Measurements from ENCODE around the gene SH3PXD2A.

SH3PXD2A gene

DNA sequence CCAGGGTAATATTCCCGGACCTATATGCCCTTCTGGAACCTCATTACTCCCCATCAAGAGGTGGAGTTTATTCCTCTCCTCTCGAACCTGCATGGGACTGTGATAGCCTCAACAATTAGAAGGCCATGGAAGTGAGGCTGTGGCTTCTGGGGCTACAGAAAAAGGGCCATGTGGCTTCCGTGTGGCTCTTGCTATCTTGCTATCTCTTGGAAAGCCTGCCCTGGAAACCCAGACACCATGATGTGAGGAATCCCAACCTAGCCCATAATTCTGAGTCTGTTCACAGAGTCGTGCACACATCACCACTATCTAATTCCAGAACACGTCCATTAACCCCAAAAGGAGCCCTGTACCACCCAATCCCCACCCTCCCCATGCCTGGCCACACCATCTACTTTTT, 20.8 kb upstream of the SH3PXD2A start:
- Histone ChIP-seq H3K4me3 (ENCODE audit: low read depth, low read length) (no peak overlapping the region), H3K4me1 (ENCODE audit: control insufficient read depth, insufficient read depth, low read length) (peaks cover under 1% of the 10 kb centered on the region; the same call in 1 of the 2 replicates), H3K9me3 (ENCODE audit: control insufficient read depth, insufficient read depth, low read depth, low read length) (no peaks in the 10 kb centered on the region), H3K36me3 (ENCODE audit: control insufficient read depth, insufficient read depth, low read length) (peaks cover 8% of the 10 kb centered on the region; the same call in 1 of the 2 replicates), H3K27ac (ENCODE audit: low read depth, low read length) (no peak overlapping the region), H3K27me3 (ENCODE audit: control insufficient read depth, insufficient read depth, low read length) (no peaks in the 10 kb centered on the region), H3K9ac (ENCODE audit: low read length) (no peak overlapping the region)

DNA sequence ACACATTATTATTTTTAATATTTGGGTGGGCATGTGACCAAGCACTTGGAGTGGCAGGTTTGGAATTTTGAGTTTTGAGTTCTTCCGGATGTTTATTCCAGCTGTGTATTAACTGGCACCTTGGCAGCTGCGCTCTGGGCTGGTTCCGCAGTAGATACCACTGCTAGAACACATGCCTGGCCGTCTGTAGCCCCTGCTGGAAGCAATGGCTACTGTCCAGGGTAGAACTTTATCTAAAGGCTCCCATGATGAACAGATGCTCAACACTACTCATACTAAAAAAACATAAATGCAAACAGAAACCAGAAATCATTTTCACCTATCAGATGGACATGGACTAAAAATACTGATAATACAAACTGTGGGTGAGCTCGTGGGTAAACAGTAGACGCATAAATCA, 19.4 kb upstream of the SH3PXD2A start:
- Histone ChIP-seq H3K9me3 (ENCODE audit: control insufficient read depth, insufficient read depth, low read depth, low read length) (no peaks in the 10 kb centered on the region), H3K36me3 (ENCODE audit: control insufficient read depth, insufficient read depth, low read length) (0 out of 2 replicates have a peak, but pooled peaks cover 5% of the 10 kb centered on the region), H3K4me3 (ENCODE audit: low read depth, low read length) (no peak overlapping the region), H3K27ac (ENCODE audit: low read depth, low read length) (no peak overlapping the region), H3K4me1 (ENCODE audit: control insufficient read depth, insufficient read depth, low read length) (peaks cover 13% of the 10 kb centered on the region), H3K9ac (ENCODE audit: low read length) (no peak overlapping the region), H3K27me3 (ENCODE audit: control insufficient read depth, insufficient read depth, low read length) (no peaks in the 10 kb centered on the region)

DNA sequence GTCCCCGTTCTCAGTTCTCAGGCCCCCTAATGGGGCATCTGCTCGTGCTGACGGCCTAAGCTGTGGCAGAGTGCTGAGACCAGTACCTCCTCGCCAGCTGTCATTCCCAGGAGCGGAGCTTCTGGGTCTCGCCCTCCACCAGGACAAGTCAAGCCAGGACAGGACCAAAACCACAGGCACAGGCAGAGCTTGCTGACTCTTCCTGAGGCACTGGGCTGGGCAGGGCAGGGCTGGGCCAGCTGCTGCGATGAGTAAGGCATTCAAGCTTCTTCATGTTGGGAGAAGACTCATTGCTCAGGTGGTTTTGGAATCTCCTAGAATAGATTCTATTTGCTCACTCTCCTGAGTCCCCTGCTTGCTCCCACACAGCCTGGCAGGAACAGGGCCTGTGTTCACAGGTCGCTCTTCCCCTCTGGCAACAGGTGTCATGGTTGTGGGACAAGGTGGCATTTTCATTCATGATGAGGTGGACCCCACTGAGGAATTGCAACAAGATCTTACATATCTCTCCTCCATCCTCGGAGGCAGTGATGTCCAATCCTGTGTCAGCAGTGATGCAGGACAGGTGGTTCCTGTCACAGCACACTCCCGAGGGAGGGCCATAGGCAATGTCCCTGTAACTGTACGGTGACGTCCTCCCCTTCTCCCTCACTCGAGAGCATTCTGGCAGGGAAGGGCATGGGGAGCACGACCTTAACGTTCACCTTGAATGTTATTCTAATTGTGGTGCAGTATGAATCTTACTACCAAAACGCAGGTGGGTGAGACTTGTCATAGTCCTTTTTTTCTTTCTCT, 17.0 kb upstream of the SH3PXD2A start:
- no peaks in the 10 kb centered on the region for H3K9me3 ChIP-seq (ENCODE audit: control insufficient read depth, insufficient read depth, low read depth, low read length)
- H3K9ac ChIP-seq (ENCODE audit: low read length), result no peak overlapping the region
- no peak overlapping the region for H3K27ac ChIP-seq (ENCODE audit: low read depth, low read length)
- H3K4me1 ChIP-seq (ENCODE audit: control insufficient read depth, insufficient read depth, low read length), result peaks cover 13% of the 10 kb centered on the region
- no peaks in the 10 kb centered on the region for H3K36me3 ChIP-seq (ENCODE audit: control insufficient read depth, insufficient read depth, low read length)
- H3K4me3 ChIP-seq (ENCODE audit: low read depth, low read length), result no peak overlapping the region
- H3K27me3 ChIP-seq (ENCODE audit: control insufficient read depth, insufficient read depth, low read length), result no peaks in the 10 kb centered on the region

DNA sequence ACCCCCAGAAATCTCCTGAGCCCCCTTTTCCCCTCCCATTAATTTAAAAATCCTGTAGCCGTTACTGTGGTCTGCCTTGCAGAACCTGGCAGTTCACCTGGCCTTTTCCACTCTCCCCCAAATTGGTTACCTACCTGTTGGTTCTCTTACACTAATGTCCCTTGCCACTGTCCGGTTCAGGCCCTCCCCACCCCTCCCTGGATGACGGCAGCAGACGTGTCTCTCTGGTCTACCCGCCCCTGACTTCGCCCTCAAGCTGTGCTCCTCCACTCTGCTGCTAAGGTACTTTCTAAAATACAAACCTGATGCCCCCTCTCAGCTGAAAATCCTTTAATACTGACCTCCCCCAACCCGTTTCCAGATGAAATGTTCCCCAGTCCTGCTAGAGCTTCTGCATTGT, 15.6 kb upstream of the SH3PXD2A start:
- Histone ChIP-seq H3K9me3 (ENCODE audit: control insufficient read depth, insufficient read depth, low read depth, low read length) (peaks cover under 1% of the 10 kb centered on the region; the same call in 1 of the 2 replicates), H3K4me1 (ENCODE audit: control insufficient read depth, insufficient read depth, low read length) (peaks cover 13% of the 10 kb centered on the region), H3K27ac (ENCODE audit: low read depth, low read length) (no peak overlapping the region), H3K27me3 (ENCODE audit: control insufficient read depth, insufficient read depth, low read length) (no peaks in the 10 kb centered on the region), H3K36me3 (ENCODE audit: control insufficient read depth, insufficient read depth, low read length) (no peaks in the 10 kb centered on the region), H3K4me3 (ENCODE audit: low read depth, low read length) (no peak overlapping the region), H3K9ac (ENCODE audit: low read length) (no peak overlapping the region)

DNA sequence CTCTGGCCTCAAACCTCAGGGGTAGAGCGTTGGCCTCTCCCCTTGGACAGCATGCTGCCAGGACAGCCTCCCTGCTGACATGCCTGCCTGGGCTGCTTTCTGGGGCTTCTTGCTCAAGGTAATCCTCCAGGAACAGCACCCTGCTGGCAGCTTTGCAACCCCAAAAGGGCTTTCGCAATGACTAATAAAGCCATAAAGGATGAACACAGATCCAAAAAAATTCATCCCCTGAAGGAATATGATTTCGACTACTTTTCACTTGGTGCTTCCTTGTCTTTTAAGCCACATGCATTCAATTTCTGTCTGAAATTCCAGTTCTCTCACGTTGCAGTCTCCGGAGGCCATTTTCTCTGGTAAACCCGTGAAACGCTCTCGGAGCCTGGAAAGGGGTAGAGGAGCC, 15.1 kb upstream of the SH3PXD2A start:
- H3K27me3 ChIP-seq (ENCODE audit: control insufficient read depth, insufficient read depth, low read length), result no peaks in the 10 kb centered on the region
- no peak overlapping the region for H3K27ac ChIP-seq (ENCODE audit: low read depth, low read length)
- no peaks in the 10 kb centered on the region for H3K36me3 ChIP-seq (ENCODE audit: control insufficient read depth, insufficient read depth, low read length)
- no peak overlapping the region for H3K9ac ChIP-seq (ENCODE audit: low read length)
- peaks cover 13% of the 10 kb centered on the region for H3K4me1 ChIP-seq (ENCODE audit: control insufficient read depth, insufficient read depth, low read length)
- no peak overlapping the region for H3K4me3 ChIP-seq (ENCODE audit: low read depth, low read length)
- peaks cover 4% of the 10 kb centered on the region; the same call in 1 of the 2 replicates for H3K9me3 ChIP-seq (ENCODE audit: control insufficient read depth, insufficient read depth, low read depth, low read length)

DNA sequence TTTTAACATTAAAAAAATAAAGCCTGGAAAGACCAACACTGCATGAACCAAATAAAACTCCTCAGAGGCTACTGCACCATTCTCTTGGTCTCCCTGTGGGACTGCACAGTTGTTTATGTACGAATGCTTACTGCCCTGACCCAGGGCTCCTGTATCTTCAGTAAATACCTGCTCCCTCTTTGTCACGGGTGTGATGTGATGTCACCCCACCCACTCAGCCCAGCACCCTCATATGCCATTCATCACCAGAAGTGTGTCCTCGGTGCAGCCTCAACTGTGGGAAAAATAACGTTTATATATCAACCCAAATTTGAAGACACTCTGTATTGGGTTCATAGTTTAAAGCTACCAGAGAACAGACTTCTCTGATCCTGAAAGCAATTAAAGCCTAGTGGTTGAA, 14.0 kb upstream of the SH3PXD2A start:
- Histone ChIP-seq H3K27me3 (ENCODE audit: control insufficient read depth, insufficient read depth, low read length) (no peaks in the 10 kb centered on the region), H3K9me3 (ENCODE audit: control insufficient read depth, insufficient read depth, low read depth, low read length) (peaks cover 11% of the 10 kb centered on the region; the same call in 1 of the 2 replicates), H3K4me1 (ENCODE audit: control insufficient read depth, insufficient read depth, low read length) (peaks cover 13% of the 10 kb centered on the region), H3K36me3 (ENCODE audit: control insufficient read depth, insufficient read depth, low read length) (no peaks in the 10 kb centered on the region), H3K4me3 (ENCODE audit: low read depth, low read length) (no peak overlapping the region), H3K9ac (ENCODE audit: low read length) (no peak overlapping the region), H3K27ac (ENCODE audit: low read depth, low read length) (no peak overlapping the region)

DNA sequence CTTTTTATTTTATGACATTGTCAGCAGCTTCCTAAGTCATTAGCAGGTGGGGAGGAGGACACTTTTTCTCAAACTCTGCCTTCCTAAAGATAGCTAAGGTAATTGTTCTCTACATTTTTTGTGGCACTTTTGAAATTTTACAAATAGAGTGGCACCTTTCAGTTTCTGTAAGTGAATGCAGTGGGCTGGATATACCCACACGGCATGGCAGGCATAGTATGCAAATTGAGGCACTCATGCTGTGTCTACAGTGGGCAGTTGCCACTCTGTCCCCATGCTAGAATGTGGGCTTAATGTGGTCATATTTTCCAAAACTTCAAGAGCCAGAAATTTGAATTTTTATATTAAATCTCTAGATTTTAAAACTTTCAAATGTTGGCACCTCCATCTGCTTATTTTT, 12.8 kb upstream of the SH3PXD2A start:
- H3K4me1 ChIP-seq (ENCODE audit: control insufficient read depth, insufficient read depth, low read length), result peaks cover 13% of the 10 kb centered on the region
- no peak overlapping the region for H3K9ac ChIP-seq (ENCODE audit: low read length)
- no peaks in the 10 kb centered on the region for H3K36me3 ChIP-seq (ENCODE audit: control insufficient read depth, insufficient read depth, low read length)
- H3K4me3 ChIP-seq (ENCODE audit: low read depth, low read length), result no peak overlapping the region
- peaks cover 11% of the 10 kb centered on the region; the same call in 1 of the 2 replicates for H3K9me3 ChIP-seq (ENCODE audit: control insufficient read depth, insufficient read depth, low read depth, low read length)
- no peak overlapping the region for H3K27ac ChIP-seq (ENCODE audit: low read depth, low read length)
- H3K27me3 ChIP-seq (ENCODE audit: control insufficient read depth, insufficient read depth, low read length), result no peaks in the 10 kb centered on the region

DNA sequence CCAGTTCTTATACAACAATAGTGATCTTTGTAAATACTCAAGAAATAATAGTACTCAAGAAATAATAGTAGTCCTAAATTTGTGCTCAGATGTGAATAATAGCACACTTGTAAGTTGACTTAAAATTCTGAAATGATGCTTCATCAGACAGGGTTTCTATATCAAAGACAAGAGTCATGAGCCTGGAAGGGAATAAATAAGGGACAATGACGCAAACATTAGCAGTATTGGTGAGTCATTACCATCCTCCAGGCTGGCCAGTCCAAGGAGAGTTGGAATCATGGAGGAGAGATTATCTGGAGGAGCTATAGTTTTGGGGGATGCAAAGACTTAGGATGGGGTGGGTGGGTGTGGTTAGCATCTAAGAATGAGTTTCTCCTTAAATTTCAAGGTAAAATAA, 6.1 kb upstream of the SH3PXD2A start:
- Histone ChIP-seq H3K36me3 (ENCODE audit: control insufficient read depth, insufficient read depth, low read length) (no peaks in the 10 kb centered on the region), H3K4me1 (ENCODE audit: control insufficient read depth, insufficient read depth, low read length) (0 out of 2 replicates have a peak, but pooled peaks cover 4% of the 10 kb centered on the region), H3K4me3 (ENCODE audit: low read depth, low read length) (no peak overlapping the region)

DNA sequence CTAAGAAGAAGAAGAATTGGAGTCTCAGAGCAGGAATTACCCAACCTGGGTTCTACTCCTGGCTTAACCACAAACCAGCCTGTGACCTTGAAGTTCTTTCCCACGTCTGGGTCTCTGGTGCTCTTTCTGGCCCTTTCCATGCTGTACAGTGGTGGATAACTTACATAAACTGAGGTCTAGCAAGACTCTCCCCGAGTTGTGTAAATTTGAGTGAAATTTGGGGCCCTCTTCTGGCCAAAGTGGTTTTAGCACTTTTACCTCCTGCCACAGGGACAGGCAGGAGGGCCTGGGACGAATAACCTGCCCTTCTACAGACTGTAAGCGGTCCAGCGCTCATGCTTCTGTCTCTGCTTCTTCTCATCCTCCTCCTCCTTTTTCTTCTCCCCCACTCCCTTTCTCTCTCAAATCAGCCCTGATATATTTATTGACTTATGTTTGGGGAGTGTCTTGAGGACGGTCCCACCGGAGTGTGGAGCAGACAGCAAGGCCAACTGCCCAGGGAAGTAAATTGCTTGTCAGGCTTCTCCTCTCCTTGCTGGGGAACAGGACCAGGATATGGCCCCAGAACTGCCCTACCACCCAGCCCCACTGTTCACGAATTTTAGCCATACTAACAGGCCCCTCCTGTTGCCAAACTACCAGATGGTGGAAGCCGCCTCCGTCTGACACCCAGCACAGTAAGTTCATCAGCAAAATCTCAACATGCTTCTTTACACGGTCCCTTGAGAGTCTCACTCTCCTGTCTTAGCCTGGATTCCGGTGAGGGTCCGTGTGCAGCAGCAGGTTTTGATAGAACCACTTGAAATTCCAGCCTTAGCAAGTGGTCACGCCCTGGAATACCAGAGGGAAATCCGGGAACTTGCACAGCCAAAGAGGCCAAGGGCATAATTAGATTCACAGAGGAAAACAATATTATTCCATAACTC, 4.0 kb upstream of the SH3PXD2A start:
- Histone ChIP-seq H3K9me3 (ENCODE audit: control insufficient read depth, insufficient read depth, low read depth, low read length) (no peaks in the 10 kb centered on the region), H3K4me1 (ENCODE audit: control insufficient read depth, insufficient read depth, low read length) (peaks cover 9% of the 10 kb centered on the region; the same call in 1 of the 2 replicates), H3K4me3 (ENCODE audit: low read depth, low read length) (no peak overlapping the region), H3K36me3 (ENCODE audit: control insufficient read depth, insufficient read depth, low read length) (no peaks in the 10 kb centered on the region), H3K27me3 (ENCODE audit: control insufficient read depth, insufficient read depth, low read length) (peaks cover 19% of the 10 kb centered on the region; the same call in 1 of the 2 replicates), H3K27ac (ENCODE audit: low read depth, low read length) (no peak overlapping the region), H3K9ac (ENCODE audit: low read length) (no peak overlapping the region)

More for the DNA sequence above, 6.1 kb upstream of the SH3PXD2A start:
- Histone ChIP-seq H3K27me3 (ENCODE audit: control insufficient read depth, insufficient read depth, low read length) (peaks cover 6% of the 10 kb centered on the region; the same call in 1 of the 2 replicates), H3K27ac (ENCODE audit: low read depth, low read length) (no peak overlapping the region), H3K9me3 (ENCODE audit: control insufficient read depth, insufficient read depth, low read depth, low read length) (peaks cover 11% of the 10 kb centered on the region; the same call in 1 of the 2 replicates), H3K9ac (ENCODE audit: low read length) (no peak overlapping the region)

DNA sequence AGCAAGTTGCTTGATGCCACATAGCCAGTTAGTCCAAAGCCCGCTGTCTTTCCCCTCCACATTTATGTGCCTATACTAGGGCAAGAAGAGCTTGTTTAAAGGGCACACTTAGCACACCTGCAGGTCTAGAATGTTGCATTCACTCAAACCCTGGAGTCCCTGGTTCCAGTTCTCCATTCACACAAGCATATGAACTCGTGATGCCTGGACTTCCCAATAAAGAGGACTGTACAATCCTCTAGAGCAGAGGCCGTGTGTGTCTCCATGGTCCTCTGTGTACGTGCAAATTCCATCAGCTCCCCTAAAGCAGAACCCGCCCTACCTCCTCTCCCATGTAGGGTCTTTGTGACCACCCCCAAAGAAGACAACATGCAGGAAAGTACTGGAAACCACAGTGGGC, 3.0 kb upstream of the SH3PXD2A start:
- H3K27me3 ChIP-seq (ENCODE audit: control insufficient read depth, insufficient read depth, low read length), result peaks cover 29% of the 10 kb centered on the region; the same call in 1 of the 2 replicates
- H3K9ac ChIP-seq (ENCODE audit: low read length), result no peak overlapping the region
- peaks cover 17% of the 10 kb centered on the region; the same call in 1 of the 2 replicates for H3K4me1 ChIP-seq (ENCODE audit: control insufficient read depth, insufficient read depth, low read length)
- no peak overlapping the region for H3K4me3 ChIP-seq (ENCODE audit: low read depth, low read length)
- H3K36me3 ChIP-seq (ENCODE audit: control insufficient read depth, insufficient read depth, low read length), result no peaks in the 10 kb centered on the region
- no peaks in the 10 kb centered on the region for H3K9me3 ChIP-seq (ENCODE audit: control insufficient read depth, insufficient read depth, low read depth, low read length)
- no peak overlapping the region for H3K27ac ChIP-seq (ENCODE audit: low read depth, low read length)
